ENCODE data around the gene MEGF11.

Gene MEGF11

DNA sequence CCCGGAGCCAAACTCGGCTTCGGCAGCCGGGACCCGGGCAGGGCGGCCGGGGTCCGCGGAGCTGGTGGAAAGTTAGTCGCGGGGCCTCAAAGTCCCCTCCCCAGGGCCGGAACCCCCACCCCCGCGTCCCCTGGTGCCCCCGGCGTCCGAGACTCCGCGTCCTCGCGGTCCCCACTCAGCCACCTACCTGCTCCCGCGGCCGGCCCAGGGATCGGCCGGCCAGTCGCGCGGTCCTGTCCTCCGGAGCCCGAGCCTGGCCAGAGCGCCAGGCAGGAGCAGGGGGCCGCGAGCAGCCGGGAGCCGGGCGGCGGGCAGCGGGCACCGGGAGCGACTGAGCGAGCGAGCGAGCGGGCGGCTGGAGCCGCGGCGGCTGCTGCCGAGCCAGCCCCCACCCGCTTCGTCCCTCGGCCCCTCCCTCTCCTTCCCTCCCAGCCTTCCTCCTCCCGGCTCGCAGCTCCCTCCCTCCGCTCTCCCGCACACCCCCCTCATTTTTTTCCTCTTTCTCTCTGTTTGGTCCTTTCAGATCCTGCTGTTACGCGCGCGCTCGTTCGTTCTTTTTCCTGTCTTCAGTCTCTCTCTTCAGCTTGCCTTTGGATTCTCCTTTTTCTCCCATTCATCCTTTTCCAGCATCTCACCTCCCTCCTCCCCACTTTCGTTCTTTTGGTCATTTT is at the start of gene MEGF11:
Gene MEGF11, minus strand, starts transcription at position 333 of the 671 bp plus-strand sequence. CDS start 125,347 bp downstream, outside the sequence.
- no peak for FAIRE-seq

DNA sequence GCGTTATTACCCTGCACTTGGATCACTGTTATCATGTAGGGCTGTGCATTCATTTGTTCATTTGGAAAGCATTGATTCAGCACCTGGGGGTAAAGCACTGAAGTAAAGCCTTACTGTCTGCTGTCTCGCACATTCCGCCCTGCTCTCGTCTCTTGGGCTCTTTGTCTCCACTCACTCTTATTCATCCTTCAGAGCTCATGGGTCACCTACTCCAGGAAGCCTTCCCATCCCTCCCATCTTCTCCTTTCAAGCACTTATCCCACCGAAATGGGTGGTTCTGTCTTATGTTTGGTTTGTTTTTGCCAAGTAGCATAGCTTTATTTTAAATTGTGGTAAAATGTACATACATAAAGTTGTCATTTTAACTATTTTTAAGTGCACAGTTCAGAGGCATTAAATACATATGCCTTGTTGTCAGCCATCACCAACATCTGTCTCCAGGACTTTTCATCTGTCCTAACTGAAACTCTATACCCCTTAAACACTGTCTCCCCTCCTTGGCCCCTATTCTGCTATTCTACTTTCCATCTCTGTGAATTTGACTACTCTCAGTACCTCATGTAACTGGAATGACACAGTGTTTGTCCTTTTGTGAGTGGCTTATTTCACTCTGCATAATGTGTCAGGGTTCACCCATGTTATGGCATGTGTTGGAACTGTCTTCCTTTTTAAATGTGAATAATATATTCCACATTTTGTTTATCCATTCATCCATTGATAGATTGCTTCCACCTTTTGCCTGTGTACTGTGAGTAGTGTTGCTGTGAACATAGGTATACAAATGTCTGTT is 49.1 kb upstream of the MEGF11 start:
- FAIRE-seq = no peak

GRCh38 chr15:66298803-66299251 is 45.3 kb upstream of the MEGF11 start:
- no peak for FAIRE-seq

GRCh38 chr15:66296186-66296585 is 42.6 kb upstream of the MEGF11 start:
- FAIRE-seq = no peak

GRCh38 chr15:66294932-66295235 is 41.3 kb upstream of the MEGF11 start:
- FAIRE-seq = no peak

- FAIRE-seq = no peak
Observed at GRCh38 chr15:66294157-66294931, 40.8 kb upstream of the MEGF11 start.

GRCh38 chr15:66293419-66294156 is 40.0 kb upstream of the MEGF11 start, which contains the start of gene DIS3L:
DIS3L (plus strand) TSS chr15:66293568; CDS start chr15:66293597, 29 bp downstream.
- no peak for FAIRE-seq

DNA sequence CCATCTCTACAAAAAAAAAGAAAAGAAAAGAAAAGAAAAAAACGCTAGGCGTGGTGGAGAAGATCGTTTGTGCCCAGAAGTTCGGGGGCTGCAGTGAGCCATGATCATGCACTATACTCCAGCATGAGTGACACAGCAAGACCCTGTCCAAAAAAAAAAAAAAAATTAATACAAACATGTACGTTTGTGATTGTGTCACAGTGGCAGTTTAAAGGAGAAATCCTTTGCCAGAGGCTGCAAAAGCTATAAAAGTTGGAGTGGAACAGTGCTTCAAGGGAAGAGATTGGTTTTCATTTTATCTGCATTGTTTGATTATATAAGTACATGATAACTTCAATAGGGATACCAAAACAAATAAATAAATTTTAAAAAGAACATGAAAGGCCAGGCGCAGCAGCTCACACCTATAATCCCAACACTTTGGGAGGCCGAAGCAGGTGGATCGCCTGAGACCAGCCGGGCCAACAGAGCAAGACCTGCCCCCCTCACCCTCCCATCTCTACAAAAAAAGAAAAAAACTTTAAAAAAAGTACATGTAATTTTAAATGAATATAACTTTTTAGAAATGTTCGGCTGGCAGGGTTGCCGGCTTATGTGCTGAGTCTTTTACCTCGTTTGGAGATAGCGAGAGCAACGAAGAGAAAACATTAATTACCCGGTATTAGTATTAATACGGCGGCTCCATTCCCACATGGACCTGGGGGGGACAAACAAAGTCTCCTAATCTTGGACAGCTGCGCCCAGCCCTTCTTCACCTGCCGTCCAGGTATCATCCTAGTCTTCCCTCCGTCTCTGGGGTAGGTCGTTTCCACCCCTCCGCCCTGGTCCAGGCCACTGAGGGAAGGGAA is 39.2 kb upstream of the MEGF11 start:
- no peak for FAIRE-seq

GRCh38 chr15:66291816-66292570 is 38.4 kb upstream of the MEGF11 start:
- FAIRE-seq = no peak

DNA sequence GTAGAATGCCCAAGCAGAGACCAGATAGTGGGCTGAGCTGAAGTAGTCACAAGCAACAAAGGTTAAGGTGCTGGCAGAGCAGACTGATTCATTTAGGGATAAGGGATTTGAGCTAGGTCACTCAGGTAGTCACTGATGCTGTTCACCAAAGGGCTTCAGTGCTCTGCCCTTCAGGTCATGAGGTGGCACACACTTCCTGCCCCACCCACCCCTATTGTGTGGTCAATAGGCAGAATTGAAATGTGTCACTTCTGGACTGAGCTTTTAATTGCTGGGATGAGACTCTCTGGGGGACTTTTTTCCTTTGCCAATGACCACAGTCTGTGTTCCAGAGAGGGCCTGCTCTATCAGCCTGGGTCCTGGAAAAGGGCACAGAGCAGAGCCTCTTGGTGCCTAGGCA is 37.0 kb upstream of the MEGF11 start:
- FAIRE-seq = no peak

- no peak for FAIRE-seq
Observed at GRCh38 chr15:66290007-66290406, 36.5 kb upstream of the MEGF11 start.

- no peak for FAIRE-seq
Observed at GRCh38 chr15:66288551-66289185, 35.1 kb upstream of the MEGF11 start.

- FAIRE-seq = no peak
Observed at GRCh38 chr15:66288093-66288492, 34.5 kb upstream of the MEGF11 start.

DNA sequence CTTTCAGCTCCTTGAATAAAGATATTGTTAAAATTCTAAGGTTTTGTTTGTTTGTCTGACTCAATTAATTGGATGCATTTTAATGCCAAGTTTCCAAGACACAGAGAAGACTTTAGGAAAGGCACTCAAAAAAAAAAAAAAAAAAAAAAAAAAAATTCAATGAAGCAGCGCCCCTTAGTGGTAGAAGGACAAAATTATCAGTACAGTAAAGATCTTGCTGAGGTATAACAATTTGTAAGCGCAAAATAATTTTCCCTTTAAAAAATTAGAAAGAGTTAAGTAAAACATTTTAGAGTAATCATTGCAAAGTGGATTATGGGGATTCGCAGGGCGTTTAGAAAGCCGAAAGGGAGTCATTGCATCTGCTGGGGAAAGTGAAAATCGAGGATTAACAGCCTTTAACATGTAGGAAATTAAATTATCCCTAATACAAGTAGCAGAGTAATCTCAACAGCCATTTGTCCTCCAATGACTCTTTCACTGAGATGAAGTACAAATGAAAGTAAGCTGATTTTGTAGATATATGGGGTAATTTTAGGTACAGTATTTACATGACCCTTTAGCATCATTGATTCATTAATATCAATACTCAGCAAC is 34.0 kb upstream of the MEGF11 start:
- FAIRE-seq = peak; percentile 99

GRCh38 chr15:66285533-66286280 is 32.2 kb upstream of the MEGF11 start:
- no peak for FAIRE-seq

DNA sequence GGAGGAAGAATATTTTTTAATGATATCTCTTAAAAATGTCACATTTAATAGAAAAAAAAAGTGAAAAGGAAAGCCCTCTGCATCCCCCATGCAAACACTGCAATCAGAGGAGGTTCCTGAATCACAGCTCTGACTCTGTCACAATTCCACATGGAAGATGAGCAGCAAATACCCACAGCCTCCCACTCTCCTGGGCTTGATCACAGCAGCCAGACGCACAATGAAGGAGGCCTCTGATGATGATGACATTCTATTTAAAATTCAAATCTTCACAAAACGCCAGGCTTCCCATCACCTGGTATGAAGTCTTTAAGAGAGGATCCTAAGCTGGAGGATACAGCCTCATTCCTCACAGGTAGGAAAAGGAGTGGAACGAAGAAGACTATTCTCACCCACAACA is 30.7 kb upstream of the MEGF11 start:
- FAIRE-seq = no peak

- FAIRE-seq = no peak
Observed at GRCh38 chr15:66278671-66279070, 25.1 kb upstream of the MEGF11 start.

DNA sequence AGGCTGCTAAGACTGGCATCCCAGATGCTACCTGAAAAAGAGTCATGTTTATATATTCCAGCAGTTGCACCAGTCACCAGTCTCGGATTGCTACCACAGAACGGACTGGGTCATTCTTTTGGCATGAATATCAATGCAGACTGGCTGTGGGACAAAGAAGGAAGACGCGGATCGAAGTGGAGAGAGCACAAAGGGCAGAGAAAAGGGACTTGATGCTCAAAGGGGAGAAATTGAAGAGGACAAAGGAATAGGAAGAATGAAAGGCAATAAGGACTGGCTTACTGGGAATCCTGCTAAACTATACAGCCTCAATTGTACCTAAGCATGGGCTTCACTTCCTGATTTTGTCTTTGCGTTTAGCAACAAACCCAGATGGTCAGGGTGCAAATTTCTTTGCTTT is 24.5 kb upstream of the MEGF11 start:
- FAIRE-seq = no peak

DNA sequence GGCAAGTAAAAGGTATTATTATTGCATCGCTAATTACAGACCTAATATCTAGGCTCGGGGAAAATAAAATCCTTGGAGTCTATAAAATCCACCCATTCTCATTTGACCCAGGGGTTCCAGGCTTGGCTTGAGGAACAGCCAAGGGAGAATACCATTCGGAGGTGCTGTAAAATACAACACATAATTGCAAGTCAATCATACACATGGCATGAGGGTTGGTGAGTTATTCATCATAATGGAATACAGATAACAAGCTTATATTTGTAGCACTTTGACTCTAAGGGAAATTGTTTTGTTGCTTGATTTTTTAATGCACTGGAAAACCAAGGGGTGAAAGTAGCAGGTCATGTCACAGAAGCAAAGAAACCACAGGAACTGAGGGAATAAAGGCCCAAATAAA is 23.0 kb upstream of the MEGF11 start:
- no peak for FAIRE-seq

Measured in A204.1 (cell line).